ENCODE results near the gene KDM6A.

DNA sequence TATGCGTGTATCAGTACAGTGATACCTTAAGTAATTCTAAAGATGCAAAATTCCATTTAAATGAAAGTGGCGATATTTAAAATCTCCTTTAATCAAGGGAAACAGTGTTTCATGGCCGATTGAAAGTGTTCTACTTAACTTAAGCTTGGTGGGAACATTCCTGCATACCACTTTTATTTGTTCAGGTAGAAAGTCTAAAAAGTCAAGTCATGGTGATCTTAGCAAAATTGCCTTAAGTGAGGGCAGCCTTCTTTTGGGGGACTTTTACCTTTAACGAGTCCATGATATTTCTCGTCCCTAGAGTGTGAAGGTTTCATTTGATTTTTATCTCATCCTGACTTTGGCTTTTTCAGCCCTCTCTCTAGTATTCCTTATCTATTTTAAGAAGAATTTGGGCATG is 149.2 kb downstream of the KDM6A start:
- TF ChIP-seq, protein P1, sequence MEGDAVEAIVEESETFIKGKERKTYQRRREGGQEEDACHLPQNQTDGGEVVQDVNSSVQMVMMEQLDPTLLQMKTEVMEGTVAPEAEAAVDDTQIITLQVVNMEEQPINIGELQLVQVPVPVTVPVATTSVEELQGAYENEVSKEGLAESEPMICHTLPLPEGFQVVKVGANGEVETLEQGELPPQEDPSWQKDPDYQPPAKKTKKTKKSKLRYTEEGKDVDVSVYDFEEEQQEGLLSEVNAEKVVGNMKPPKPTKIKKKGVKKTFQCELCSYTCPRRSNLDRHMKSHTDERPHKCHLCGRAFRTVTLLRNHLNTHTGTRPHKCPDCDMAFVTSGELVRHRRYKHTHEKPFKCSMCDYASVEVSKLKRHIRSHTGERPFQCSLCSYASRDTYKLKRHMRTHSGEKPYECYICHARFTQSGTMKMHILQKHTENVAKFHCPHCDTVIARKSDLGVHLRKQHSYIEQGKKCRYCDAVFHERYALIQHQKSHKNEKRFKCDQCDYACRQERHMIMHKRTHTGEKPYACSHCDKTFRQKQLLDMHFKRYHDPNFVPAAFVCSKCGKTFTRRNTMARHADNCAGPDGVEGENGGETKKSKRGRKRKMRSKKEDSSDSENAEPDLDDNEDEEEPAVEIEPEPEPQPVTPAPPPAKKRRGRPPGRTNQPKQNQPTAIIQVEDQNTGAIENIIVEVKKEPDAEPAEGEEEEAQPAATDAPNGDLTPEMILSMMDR (conservative IDR thresholded peaks at IDR 0.05 in 1 of 2, IDR thresholded peaks at IDR 0.05 in 1 of 2; ENCODE audit: low read depth in 1 of 2, low read length in 2 of 2) = no peak
- TF ChIP-seq EZH2 (IDR thresholded peaks at IDR 0.05; ENCODE audit: low read length, missing control alignments) = no peak
